Measurements from ENCODE around the gene ANKS1A.

DNA sequence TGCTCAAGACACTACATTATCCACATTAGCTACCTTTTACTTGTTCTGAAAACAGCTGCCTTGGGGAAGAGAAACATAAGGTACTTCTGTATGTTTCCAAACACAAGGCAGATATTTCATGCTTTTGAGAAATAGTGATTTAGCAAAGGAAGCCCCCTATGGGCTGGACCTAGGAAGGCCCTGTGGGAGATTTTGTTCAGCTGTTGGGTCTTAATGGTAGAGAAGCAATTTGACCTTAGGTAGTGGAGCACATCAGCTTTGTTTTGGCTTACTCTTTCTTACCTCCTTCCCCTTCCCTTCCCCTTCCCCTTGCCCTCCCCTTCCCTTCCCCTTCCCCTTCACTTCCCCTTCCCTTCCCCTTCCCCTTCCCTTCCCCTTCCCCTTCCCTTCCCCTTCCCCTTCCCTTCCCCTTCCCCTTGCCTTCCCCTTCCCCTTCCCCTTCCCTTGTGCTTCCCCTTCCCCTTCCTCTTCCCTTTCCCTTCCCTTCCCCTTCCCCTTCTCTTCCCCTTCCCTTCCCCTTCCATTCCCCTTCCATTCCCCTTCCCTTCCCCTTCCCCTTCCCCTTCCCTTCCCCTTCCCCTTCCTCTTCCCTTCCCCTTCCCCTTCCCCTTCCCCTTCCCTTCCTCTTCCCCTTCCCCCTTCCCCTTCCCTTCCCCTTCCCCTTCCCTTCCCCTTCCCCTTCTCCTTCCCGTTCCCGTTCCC lies 84.6 kb downstream of the ANKS1A start:
- TF ChIP-seq, protein P1, sequence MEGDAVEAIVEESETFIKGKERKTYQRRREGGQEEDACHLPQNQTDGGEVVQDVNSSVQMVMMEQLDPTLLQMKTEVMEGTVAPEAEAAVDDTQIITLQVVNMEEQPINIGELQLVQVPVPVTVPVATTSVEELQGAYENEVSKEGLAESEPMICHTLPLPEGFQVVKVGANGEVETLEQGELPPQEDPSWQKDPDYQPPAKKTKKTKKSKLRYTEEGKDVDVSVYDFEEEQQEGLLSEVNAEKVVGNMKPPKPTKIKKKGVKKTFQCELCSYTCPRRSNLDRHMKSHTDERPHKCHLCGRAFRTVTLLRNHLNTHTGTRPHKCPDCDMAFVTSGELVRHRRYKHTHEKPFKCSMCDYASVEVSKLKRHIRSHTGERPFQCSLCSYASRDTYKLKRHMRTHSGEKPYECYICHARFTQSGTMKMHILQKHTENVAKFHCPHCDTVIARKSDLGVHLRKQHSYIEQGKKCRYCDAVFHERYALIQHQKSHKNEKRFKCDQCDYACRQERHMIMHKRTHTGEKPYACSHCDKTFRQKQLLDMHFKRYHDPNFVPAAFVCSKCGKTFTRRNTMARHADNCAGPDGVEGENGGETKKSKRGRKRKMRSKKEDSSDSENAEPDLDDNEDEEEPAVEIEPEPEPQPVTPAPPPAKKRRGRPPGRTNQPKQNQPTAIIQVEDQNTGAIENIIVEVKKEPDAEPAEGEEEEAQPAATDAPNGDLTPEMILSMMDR (conservative IDR thresholded peaks at IDR 0.05; ENCODE audit: low read depth, low read length), result no peak
- TF ChIP-seq USF2 (IDR thresholded peaks at IDR 0.05; ENCODE audit: low read depth, low read length) (no peak), POLR2A (IDR thresholded peaks at IDR 0.05; ENCODE audit: low read depth, low read length) (no peak), MAFK (IDR thresholded peaks at IDR 0.05; ENCODE audit: low read depth, low read length) (no peak), SMC3 (IDR thresholded peaks at IDR 0.05; ENCODE audit: low read depth, low read length) (no peak), MAZ (IDR thresholded peaks at IDR 0.05; ENCODE audit: borderline replicate concordance, low read depth, low read length) (no peak), CEBPB (IDR thresholded peaks at IDR 0.05; ENCODE audit: low read depth, low read length) (no peak), MXI1 (IDR thresholded peaks at IDR 0.05; ENCODE audit: borderline replicate concordance, low read depth, low read length) (no peak), RAD21 (IDR thresholded peaks at IDR 0.05; ENCODE audit: low read length) (no peak), BHLHE40 (IDR thresholded peaks at IDR 0.05; ENCODE audit: low read depth, low read length) (no peak), NFE2L2 (IDR thresholded peaks at IDR 0.05; ENCODE audit: low read depth, low read length) (no peak), RCOR1 (IDR thresholded peaks at IDR 0.05; ENCODE audit: insufficient replicate concordance, low read length) (no peak), CHD1 (IDR thresholded peaks at IDR 0.05; ENCODE audit: low read depth, low read length) (no peak)

Measured in IMR-90 (cell line).